MM.1S (cell line): ENCODE measurements around the gene BMP15.

Source experiments
- EZH2 ChIP-seq: fragments of 300-600 bp; sonication (generic); optimal IDR thresholded peaks from 2 replicates; pipeline ENCODE3; 2017; ENCODE audit warnings: low read depth, mild to moderate bottlenecking, antibody characterized with exemption, low read length, mixed read lengths
- TF ChIP-seq, protein P1 (sequence below): fragments of 300-600 bp; sonication (generic); IDR thresholded peaks from 2 replicates; pipeline ENCODE4 v1.5.1; 2016; ENCODE audit warnings: antibody characterized with exemption, low read length, mixed read lengths

DNA sequence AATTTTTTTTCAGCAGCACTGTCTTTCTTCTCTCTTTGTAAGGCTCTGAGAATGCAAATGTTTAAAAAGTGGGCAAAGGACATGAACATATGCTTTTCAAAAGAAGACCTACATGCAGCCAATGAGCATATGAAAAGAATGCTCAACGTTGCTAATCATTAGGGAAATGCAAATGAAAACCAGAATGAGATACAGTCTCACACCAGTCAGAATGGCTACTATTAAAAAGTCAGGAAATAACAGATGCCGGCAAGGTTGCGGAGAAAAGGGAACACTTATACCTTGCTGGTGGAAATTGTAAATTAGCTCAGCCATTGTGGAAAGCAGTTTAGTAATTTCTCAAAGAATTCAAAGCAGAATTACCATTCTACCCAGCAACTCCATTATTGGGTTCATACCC, 51.6 kb downstream of the BMP15 start:
- TF ChIP-seq, protein P1, sequence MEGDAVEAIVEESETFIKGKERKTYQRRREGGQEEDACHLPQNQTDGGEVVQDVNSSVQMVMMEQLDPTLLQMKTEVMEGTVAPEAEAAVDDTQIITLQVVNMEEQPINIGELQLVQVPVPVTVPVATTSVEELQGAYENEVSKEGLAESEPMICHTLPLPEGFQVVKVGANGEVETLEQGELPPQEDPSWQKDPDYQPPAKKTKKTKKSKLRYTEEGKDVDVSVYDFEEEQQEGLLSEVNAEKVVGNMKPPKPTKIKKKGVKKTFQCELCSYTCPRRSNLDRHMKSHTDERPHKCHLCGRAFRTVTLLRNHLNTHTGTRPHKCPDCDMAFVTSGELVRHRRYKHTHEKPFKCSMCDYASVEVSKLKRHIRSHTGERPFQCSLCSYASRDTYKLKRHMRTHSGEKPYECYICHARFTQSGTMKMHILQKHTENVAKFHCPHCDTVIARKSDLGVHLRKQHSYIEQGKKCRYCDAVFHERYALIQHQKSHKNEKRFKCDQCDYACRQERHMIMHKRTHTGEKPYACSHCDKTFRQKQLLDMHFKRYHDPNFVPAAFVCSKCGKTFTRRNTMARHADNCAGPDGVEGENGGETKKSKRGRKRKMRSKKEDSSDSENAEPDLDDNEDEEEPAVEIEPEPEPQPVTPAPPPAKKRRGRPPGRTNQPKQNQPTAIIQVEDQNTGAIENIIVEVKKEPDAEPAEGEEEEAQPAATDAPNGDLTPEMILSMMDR, result no peak
- TF ChIP-seq EZH2, result no peak
